Measurements from ENCODE around the gene ARHGAP26. TPM values are rescaled to one million over a fixed set of nuclear protein-coding genes. Genes with fewer than 3 reads are reported as not detected.

ARHGAP26 gene
- total RNA-seq, 2 experiments from 2014 or later: 12.8 to 15.4 TPM

DNA sequence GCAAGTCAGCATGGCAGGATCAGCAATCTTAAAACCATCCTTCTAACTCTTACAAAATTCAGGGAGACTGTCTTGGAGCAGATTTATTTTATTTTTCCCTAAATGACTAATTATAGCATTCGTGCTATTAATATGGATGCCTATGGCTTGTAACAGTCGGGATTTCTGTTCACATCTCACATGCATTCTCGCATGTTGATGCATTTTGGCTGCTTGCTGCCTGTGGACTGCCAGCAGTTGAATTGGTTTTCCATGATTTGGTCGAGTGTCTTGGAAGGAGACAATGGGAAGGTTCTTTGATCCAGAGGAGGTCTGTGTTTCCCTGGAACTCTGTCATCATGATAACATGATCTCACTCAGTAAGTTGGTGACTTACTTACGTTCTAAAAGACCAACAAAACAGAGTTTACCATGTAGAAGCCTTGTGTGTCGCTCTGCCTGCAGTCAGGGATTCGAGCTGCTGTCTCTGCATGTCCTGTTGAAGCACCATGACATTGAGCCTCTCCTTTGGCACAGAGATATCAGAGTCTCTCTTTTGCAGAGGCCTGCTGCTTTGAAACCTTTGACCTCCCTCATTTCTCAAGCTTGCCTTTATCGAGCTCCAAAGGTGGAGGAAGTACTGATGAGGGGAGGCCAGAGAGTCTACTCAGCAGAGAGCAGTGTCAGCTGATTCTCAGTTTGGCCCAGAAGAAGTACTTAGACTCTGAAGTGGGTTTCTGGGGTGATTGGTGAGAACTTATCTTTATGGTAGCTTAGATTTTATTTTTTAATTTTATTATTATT lies 82.4 kb downstream of the ARHGAP26 start:
- no peak overlapping the region for H3K27ac Mint-ChIP-seq
- ChIA-PET CTCF (interaction anchor here (0.8 to 1.6 kb wide), 4 partner anchors 11 to 140 kb away, joined by 4 to 5 read pairs (median 4); partner anchors contain the start of gene ARHGAP26), POLR2A (no interaction called here)
- H3K4me3 Mint-ChIP-seq: no peak overlapping the region
- intact Hi-C loops (cut with DNase I, micrococcal nuclease): no loop called here
- no peaks in the 10 kb centered on the region for H3K27me3 Mint-ChIP-seq
- DNase-seq (no peak), ATAC-seq (no peak)
- H3K4me1 Mint-ChIP-seq: peaks cover 3% of the 10 kb centered on the region
- no peaks in the 10 kb centered on the region for H3K9me3 Mint-ChIP-seq (ENCODE audit: low read depth)
- no peaks in the 10 kb centered on the region for H3K36me3 Mint-ChIP-seq (ENCODE audit: low read depth)

DNA sequence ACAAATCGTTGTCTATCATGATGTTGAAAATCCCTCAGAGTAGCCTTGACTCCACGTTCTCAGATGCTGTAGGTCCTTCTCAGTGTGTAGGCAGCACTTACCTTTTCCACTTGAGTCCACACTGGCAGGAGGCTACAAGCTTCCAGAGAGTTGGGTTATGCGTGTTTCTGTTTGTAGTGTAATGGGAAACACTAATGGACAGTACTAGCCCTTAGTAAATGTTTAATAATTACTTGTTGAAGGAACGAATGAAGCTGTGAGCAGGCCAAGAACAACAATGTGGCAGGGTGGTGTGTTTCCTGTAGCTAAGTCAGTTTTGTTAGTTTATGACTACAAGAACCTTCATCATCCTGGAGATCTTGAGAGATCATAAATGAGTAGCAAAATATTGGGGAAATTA lies 83.5 kb downstream of the ARHGAP26 start:
- no peak for ATAC-seq
- Mint-ChIP-seq H3K9me3 (ENCODE audit: low read depth) (no peaks in the 10 kb centered on the region), H3K36me3 (ENCODE audit: low read depth) (no peaks in the 10 kb centered on the region), H3K27me3 (no peaks in the 10 kb centered on the region), H3K4me1 (peaks cover 5% of the 10 kb centered on the region), H3K27ac (no peak overlapping the region), H3K4me3 (no peak overlapping the region)
- POLR2A ChIA-PET: no interaction called here
- intact Hi-C loops (cut with DNase I, micrococcal nuclease): no loop called here
- no peak for DNase-seq
- CTCF ChIA-PET: interaction anchor here (0.6 to 1.6 kb wide), 5 partner anchors 10 to 141 kb away, joined by 3 to 5 read pairs (median 4); partner anchors contain the start of gene ARHGAP26

DNA sequence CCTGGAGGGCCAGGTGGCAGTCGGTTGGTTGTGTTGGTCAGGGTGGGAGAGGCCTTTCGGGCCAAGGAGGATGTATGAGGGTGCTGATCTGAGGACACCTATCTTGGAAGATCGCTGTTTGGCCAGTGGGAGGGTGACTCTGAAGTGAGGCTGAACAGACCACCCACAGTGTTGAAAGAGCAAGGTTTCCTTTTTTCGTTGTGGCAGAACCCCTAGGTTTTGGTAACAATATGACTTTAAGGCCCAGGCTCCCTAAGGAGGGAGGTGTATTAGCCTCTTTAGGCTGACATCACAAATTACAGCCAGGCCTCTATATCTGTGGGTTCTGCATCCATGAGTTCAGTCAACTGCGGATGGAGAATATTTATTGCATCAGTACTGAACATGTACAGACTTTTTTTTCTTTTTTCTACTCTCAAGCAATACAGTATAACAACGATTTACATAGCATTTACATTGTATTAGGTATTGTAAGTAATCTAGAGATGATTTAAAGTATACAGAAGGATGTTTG lies 86.1 kb downstream of the ARHGAP26 start:
- Mint-ChIP-seq H3K36me3 (ENCODE audit: low read depth) (no peaks in the 10 kb centered on the region), H3K4me3 (no peak overlapping the region), H3K4me1 (peaks cover 12% of the 10 kb centered on the region), H3K27ac (no peak overlapping the region), H3K27me3 (no peaks in the 10 kb centered on the region), H3K9me3 (ENCODE audit: low read depth) (no peaks in the 10 kb centered on the region)
- no peak for ATAC-seq
- ChIA-PET POLR2A (no interaction called here), CTCF (no interaction called here)
- intact Hi-C loops (cut with DNase I, micrococcal nuclease): no loop called here
- DNase-seq: no peak

DNA sequence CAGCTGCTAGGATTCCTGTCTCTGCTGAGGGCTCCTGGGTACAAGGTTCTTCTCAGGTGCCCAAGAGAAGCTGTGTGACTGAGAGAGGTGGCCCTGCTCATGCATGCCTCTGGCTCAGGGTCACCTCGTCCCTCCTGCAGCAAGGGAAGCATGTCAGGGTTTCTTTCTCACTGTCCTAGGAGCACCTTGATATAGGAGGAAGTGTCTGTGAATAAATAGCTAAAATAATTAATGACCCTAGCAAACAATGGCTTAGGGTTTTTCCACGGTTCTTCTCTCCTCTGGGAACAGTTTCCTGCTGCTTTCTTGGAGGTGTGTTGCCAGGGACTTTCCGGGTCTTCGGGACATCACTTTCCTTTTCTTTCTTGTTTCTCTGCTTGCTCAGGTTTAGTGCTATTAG lies 87.2 kb downstream of the ARHGAP26 start:
- ChIA-PET CTCF (interaction anchor here (1.0 kb wide), 2 partner anchors 12 to 20 kb away, joined by 3 to 4 read pairs; no protein-coding TSS in a partner anchor), POLR2A (no interaction called here)
- Mint-ChIP-seq H3K9me3 (ENCODE audit: low read depth) (no peaks in the 10 kb centered on the region), H3K36me3 (ENCODE audit: low read depth) (no peaks in the 10 kb centered on the region), H3K27me3 (no peaks in the 10 kb centered on the region), H3K4me1 (peaks cover 12% of the 10 kb centered on the region), H3K27ac (no peak overlapping the region), H3K4me3 (no peak overlapping the region)
- intact Hi-C loops (cut with DNase I, micrococcal nuclease): no loop called here
- DNase-seq (no peak), ATAC-seq (no peak)

DNA sequence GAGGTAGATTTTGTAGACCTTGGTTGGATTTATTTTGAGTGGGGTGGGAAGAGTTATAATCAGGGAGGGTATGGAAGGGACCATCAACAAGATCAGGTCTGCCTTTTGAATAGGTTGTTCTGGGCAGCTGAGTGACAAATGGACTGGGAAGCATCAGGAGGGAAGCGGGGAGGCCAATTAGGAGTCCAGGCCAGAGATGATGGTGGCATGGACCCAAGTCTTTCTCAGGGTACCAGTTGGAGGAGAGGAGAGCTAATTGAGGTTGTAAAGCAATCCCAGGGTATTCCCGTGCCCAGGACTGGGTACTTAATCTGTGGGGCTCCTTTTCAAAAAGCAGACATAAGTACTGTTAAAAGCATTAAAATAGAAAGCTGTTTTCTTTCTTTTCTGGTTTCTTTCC lies 88.9 kb downstream of the ARHGAP26 start:
- no peaks in the 10 kb centered on the region for H3K9me3 Mint-ChIP-seq (ENCODE audit: low read depth)
- intact Hi-C loops (cut with DNase I, micrococcal nuclease): no loop called here
- no peak overlapping the region for H3K4me3 Mint-ChIP-seq
- ATAC-seq: no peak
- no peaks in the 10 kb centered on the region for H3K27me3 Mint-ChIP-seq
- H3K36me3 Mint-ChIP-seq (ENCODE audit: low read depth): no peaks in the 10 kb centered on the region
- no peak overlapping the region for H3K27ac Mint-ChIP-seq
- POLR2A ChIA-PET: interaction anchor here (0.6 kb wide), 1 partner anchor 87 kb away, joined by 3 read pairs; no protein-coding TSS in a partner anchor
- CTCF ChIA-PET: interaction anchor here (0.7 to 2.3 kb wide), 6 partner anchors 8 to 146 kb away, joined by 3 to 8 read pairs (median 4); no protein-coding TSS in a partner anchor
- DNase-seq: no peak
- H3K4me1 Mint-ChIP-seq: peaks cover 17% of the 10 kb centered on the region

DNA sequence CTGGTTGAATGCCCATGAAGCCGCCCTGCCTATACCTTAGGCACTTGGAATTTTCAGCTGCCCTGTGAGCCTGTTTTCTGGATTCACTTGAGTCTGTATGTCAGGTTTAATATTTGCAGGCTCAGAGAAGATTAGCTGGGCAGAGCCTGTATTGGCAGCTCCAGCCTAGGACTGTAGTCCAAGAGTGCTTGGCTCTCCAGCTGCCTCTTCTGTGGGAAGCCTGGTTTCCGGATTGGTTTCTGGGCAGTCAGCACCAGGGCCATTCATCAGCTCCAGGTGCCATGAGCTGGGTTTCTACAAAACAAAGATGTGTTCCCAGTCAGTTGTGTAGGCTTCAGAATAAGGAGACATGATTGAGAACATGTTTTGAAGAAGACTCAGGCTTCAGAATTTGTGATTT lies 90.1 kb downstream of the ARHGAP26 start:
- ChIA-PET CTCF (interaction anchor here (0.6 to 6.7 kb wide), 8 partner anchors 10 to 145 kb away, joined by 3 to 42 read pairs (median 6); partner anchors contain the start of gene ARHGAP26), POLR2A (no interaction called here)
- H3K4me1 Mint-ChIP-seq: peaks cover 29% of the 10 kb centered on the region
- intact Hi-C loops (cut with DNase I, micrococcal nuclease): no loop called here
- H3K4me3 Mint-ChIP-seq: no peak overlapping the region
- no peak for ATAC-seq
- H3K27ac Mint-ChIP-seq: no peak overlapping the region
- no peaks in the 10 kb centered on the region for H3K9me3 Mint-ChIP-seq (ENCODE audit: low read depth)
- no peaks in the 10 kb centered on the region for H3K36me3 Mint-ChIP-seq (ENCODE audit: low read depth)
- H3K27me3 Mint-ChIP-seq: no peaks in the 10 kb centered on the region
- DNase-seq: no peak

DNA sequence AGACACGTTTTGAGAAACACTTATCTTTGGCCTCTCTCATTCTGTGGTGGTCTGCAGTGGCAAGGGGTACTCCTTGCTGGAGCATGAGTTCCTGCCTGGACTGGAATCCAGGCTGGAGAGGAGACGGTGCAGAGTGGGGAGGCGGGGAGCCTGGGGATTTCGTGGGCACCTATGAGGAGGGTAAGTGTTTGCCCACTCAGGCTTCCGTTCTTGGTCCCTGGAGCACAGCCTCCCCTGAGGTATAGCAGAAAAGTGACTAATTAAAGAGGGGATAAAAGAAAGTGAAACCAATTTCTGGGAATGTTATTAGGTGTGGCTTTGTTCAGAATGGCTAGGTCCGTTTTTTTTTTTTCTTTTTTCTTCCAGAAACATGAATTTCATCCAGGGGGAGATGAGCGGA lies 90.8 kb downstream of the ARHGAP26 start:
- intact Hi-C loops (cut with DNase I, micrococcal nuclease): no loop called here
- no peak for DNase-seq
- H3K27ac Mint-ChIP-seq: no peak overlapping the region
- H3K27me3 Mint-ChIP-seq: no peaks in the 10 kb centered on the region
- H3K4me3 Mint-ChIP-seq: no peak overlapping the region
- ATAC-seq: no peak
- H3K9me3 Mint-ChIP-seq (ENCODE audit: low read depth): no peaks in the 10 kb centered on the region
- no peaks in the 10 kb centered on the region for H3K36me3 Mint-ChIP-seq (ENCODE audit: low read depth)
- ChIA-PET POLR2A (no interaction called here), CTCF (interaction anchor here (0.9 to 6.7 kb wide), 7 partner anchors 10 to 144 kb away, joined by 3 to 42 read pairs (median 6); partner anchors contain the start of gene ARHGAP26)
- H3K4me1 Mint-ChIP-seq: peaks cover 29% of the 10 kb centered on the region

DNA sequence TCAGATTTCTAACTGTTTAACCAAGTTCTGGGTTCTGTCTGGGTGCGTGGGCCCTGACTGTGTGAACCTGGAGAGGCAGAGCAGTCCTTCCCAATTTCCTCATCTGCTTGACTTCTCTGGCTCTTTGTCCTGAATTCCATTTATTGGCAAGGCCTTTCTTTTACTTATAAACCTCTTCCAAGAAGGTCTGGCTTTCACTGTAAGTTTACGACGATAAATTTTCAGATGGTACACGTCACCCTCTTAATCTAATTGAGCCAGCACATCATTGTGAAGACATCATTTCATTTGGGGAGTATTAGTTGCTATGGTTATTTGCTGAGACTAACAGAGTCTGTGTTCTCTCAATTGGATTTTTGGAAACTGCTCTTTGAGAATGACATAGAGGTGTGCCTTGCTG lies 92.4 kb downstream of the ARHGAP26 start:
- H3K4me3 Mint-ChIP-seq: no peak overlapping the region
- H3K36me3 Mint-ChIP-seq (ENCODE audit: low read depth): no peaks in the 10 kb centered on the region
- peaks cover 35% of the 10 kb centered on the region for H3K4me1 Mint-ChIP-seq
- ChIA-PET POLR2A (no interaction called here), CTCF (interaction anchor here (6.7 kb wide), 1 partner anchor 114 kb away, joined by 42 read pairs; no protein-coding TSS in a partner anchor)
- no peak overlapping the region for H3K27ac Mint-ChIP-seq
- no peaks in the 10 kb centered on the region for H3K9me3 Mint-ChIP-seq (ENCODE audit: low read depth)
- no peak for DNase-seq
- H3K27me3 Mint-ChIP-seq: no peaks in the 10 kb centered on the region
- ATAC-seq: no peak
- intact Hi-C loops (cut with DNase I, micrococcal nuclease): no loop called here

DNA sequence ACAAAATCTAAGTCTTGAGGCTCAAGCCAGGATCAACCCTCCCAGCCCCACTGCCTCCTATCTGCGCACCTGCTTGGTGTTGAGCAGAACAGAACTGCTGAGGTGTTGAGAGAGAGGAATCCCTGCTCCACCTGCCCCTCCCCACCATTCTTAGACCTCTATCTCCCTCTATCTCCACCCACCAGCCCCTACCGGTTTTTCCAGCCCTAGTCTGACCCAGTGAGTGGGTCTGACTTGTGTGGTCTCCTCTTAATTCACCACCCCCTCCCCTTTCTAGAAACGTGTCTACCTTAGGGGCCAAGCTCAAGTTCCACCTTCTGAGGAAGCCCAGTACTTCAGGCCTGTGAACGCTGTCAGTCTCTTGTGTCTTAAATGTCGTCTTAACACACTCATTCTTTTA lies 93.7 kb downstream of the ARHGAP26 start:
- Mint-ChIP-seq H3K4me1 (peaks cover 33% of the 10 kb centered on the region), H3K4me3 (no peak overlapping the region), H3K36me3 (ENCODE audit: low read depth) (no peaks in the 10 kb centered on the region), H3K9me3 (ENCODE audit: low read depth) (no peaks in the 10 kb centered on the region), H3K27ac (peak overlapping the region; percentile 44), H3K27me3 (no peaks in the 10 kb centered on the region)
- ATAC-seq (peak; percentile 37), DNase-seq (no peak)
- ChIA-PET CTCF (interaction anchor here (0.7 to 6.7 kb wide), 6 partner anchors 10 to 165 kb away, joined by 3 to 42 read pairs (median 4); no protein-coding TSS in a partner anchor), POLR2A (no interaction called here)
- intact Hi-C loops (cut with DNase I, micrococcal nuclease): loop anchor here in 1 of 2 experiments (1.0 kb wide), 1 partner anchor 64 kb away; no protein-coding TSS in a partner anchor

DNA sequence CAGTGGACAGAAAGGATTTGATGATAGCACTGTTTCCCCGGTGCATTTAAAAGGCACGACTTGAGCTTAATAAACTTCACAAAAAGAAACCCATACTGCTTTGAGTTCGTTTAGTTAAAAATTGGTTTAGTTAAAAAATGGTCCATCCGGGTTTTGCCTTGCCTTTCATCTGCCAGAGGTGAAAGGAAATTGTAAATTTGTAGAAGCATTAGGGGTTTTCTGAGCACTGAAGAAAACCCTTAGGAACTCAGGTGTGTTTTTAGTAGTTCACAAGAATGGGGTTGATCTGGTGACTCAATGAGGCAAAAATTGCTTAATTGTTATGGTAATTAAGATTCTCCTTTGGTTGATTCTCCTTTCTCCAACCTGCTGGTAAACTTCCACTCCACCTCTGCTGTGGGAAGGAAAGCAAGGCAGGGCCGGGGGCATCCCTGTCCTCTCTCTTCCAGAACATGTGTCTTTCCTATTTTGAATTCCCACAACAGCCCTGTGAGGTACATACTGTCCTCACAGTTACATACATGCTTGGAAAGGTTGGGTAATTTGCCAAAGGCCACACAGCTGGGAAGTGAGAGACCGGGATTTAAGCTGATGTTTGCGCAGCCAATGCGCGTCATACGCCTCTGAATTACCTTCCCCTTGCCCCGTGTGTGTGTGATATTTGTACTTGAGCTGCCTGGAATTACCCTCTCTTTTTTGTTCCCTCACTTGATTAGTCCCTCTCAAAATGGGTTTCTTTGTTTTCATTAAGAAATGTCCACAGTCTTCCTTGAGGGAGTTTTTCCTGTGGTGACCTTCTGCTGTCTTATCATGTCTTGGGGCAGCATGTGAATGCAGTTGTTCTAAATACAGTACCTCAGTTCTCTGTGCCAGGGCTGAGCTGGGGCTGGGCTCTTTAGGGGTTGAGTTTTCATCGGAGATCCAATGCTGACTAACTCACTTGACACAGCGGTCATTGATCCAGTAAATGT lies 94.4 kb downstream of the ARHGAP26 start:
- no peaks in the 10 kb centered on the region for H3K36me3 Mint-ChIP-seq (ENCODE audit: low read depth)
- ATAC-seq (peak; percentile 24), DNase-seq (no peak)
- ChIA-PET CTCF (interaction anchor here (0.7 to 6.7 kb wide), 14 partner anchors 10 to 166 kb away, joined by 3 to 42 read pairs (median 4); partner anchors contain the start of gene ARHGAP26), POLR2A (no interaction called here)
- no peaks in the 10 kb centered on the region for H3K27me3 Mint-ChIP-seq
- H3K27ac Mint-ChIP-seq: peak overlapping the region; percentile 44
- intact Hi-C loops (cut with DNase I, micrococcal nuclease): loop anchor here in 1 of 2 experiments (1.0 kb wide), 1 partner anchor 64 kb away; no protein-coding TSS in a partner anchor
- no peak overlapping the region for H3K4me3 Mint-ChIP-seq
- no peaks in the 10 kb centered on the region for H3K9me3 Mint-ChIP-seq (ENCODE audit: low read depth)
- H3K4me1 Mint-ChIP-seq: peaks cover 33% of the 10 kb centered on the region

DNA sequence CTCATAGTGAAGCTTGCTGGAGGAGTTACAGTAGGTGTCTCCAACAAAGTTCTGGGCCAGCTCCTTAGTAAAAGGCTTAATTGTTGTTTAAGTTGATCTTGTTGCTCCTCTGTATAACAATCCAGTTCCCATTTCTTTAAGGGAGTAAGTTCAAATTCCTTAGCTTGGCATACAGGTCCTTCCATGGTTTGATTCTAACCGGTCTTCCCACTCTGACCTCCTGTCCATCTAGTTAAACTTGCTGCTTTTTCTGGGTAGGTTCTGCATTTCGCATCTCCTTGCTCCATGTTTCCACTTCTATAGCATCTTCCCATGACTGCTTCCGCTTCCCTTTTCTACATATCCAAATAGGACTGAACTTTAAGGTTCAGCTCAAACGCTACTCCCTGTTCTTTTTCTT lies 95.5 kb downstream of the ARHGAP26 start:
- ChIA-PET POLR2A (no interaction called here), CTCF (interaction anchor here (0.6 to 6.7 kb wide), 17 partner anchors 9 to 153 kb away, joined by 3 to 42 read pairs (median 3); partner anchors contain the start of gene ARHGAP26)
- DNase-seq (no peak), ATAC-seq (no peak)
- Mint-ChIP-seq H3K36me3 (ENCODE audit: low read depth) (no peaks in the 10 kb centered on the region), H3K27me3 (no peaks in the 10 kb centered on the region), H3K27ac (no peak overlapping the region), H3K9me3 (ENCODE audit: low read depth) (no peaks in the 10 kb centered on the region), H3K4me1 (peaks cover 32% of the 10 kb centered on the region), H3K4me3 (no peak overlapping the region)
- intact Hi-C loops (cut with DNase I, micrococcal nuclease): loop anchor here in 1 of 2 experiments (2.0 kb wide), 1 partner anchor 43 kb away; no protein-coding TSS in a partner anchor
